ENCODE data around the gene CHKB.
A peak's percentile ranks its signal among the peaks of the same experiment; 100 is the strongest.

Gene CHKB

DNA sequence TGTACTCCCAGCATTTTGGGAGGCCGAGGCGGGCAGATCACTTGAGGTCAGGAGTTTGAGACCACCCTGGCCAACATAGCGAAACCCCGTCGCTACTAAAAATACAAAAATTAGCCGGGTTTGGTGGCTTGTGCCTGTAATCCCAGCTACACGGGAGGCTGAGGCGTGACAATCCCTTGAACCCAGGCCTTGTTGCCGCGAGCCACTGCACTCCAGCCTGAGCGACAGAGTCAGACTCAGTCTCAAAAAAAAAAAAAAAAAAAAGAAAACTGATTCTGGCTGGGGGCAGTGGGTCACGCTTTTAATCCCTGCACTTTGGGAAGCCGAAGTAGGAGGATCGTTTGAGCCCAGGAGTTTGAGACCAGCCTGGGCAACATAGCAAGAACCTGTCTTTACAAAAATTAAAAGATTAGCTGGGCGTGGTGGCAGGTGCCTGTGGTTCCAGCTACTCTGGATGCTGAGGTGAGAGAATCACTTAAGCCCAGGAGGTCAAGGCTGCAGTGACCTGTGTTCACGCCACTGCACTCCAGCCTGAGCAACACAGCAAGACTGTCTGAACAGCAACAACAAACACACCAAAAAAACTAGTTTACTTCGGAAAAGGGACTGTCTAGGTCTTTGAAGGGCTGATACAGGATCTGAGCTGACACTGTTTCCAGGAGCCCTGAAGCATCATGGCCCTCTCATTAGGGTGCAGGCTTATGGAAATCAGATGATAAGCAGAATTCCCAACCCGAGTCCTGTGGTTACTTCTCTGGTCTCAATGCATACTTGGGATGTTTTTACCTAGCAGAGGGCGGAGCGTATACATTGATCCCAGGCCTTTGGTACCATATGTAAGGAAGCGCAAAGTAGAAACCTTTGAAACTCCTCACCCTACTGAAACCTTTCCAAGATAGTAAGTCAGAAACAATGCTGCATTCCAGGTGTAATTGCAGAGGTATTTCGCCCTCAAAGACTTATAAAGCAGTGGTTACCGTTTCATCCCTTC, 1.8 kb upstream of the CHKB start:
- Histone ChIP-seq H3K9me3 (ENCODE audit: severe bottlenecking) (no peaks in the 10 kb centered on the region), H3K27me3 (ENCODE audit: insufficient read depth, low read depth, severe bottlenecking) (no peaks in the 10 kb centered on the region), H3K4me3 (ENCODE audit: low read depth, low read length) (no peak overlapping the region), H3K36me3 (peaks cover 25% of the 10 kb centered on the region), H3K27ac (no peak overlapping the region)
- DNase-seq: no peak
- TF ChIP-seq, protein P1, sequence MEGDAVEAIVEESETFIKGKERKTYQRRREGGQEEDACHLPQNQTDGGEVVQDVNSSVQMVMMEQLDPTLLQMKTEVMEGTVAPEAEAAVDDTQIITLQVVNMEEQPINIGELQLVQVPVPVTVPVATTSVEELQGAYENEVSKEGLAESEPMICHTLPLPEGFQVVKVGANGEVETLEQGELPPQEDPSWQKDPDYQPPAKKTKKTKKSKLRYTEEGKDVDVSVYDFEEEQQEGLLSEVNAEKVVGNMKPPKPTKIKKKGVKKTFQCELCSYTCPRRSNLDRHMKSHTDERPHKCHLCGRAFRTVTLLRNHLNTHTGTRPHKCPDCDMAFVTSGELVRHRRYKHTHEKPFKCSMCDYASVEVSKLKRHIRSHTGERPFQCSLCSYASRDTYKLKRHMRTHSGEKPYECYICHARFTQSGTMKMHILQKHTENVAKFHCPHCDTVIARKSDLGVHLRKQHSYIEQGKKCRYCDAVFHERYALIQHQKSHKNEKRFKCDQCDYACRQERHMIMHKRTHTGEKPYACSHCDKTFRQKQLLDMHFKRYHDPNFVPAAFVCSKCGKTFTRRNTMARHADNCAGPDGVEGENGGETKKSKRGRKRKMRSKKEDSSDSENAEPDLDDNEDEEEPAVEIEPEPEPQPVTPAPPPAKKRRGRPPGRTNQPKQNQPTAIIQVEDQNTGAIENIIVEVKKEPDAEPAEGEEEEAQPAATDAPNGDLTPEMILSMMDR (IDR thresholded peaks at IDR 0.05; ENCODE audit: low read depth, low read length): no peak

DNA sequence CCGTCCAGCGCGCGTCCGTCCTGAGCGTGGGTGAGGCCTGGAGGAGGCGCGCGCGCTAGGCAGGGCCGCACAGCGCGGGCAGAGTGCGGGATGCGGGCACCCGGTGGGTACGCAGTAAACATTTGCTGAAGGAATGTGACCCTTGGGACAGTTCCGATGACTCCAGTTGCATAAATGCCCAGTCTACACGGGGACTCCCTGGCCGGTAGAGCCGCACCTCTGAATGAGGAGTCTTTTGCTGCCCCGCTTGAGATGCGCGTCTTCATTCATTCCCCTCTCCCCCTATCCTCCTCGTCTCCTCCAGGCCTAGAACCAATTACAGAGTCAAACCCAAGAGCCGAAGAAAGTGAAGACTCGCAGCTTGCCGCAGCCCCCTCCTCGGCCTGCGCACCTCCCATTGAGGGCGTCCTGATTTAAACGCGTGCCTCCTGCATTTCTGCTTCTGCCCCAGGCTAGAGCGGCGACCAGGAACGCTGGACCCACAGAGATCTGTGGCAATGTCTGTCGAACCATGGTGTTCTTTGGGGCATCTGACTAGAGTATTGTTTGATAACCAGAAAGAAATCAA, 729 bp upstream of the CHKB start:
- peak overlapping the region; percentile 98 for H3K27ac ChIP-seq
- peak overlapping the region; percentile 81 for H3K4me3 ChIP-seq (ENCODE audit: low read depth, low read length)
- DNase-seq: no peak
- no peaks in the 10 kb centered on the region for H3K27me3 ChIP-seq (ENCODE audit: insufficient read depth, low read depth, severe bottlenecking)
- peaks cover 34% of the 10 kb centered on the region for H3K36me3 ChIP-seq
- no peaks in the 10 kb centered on the region for H3K9me3 ChIP-seq (ENCODE audit: severe bottlenecking)
- TF ChIP-seq, protein P1 (IDR thresholded peaks at IDR 0.05; ENCODE audit: low read depth, low read length): no peak

DNA sequence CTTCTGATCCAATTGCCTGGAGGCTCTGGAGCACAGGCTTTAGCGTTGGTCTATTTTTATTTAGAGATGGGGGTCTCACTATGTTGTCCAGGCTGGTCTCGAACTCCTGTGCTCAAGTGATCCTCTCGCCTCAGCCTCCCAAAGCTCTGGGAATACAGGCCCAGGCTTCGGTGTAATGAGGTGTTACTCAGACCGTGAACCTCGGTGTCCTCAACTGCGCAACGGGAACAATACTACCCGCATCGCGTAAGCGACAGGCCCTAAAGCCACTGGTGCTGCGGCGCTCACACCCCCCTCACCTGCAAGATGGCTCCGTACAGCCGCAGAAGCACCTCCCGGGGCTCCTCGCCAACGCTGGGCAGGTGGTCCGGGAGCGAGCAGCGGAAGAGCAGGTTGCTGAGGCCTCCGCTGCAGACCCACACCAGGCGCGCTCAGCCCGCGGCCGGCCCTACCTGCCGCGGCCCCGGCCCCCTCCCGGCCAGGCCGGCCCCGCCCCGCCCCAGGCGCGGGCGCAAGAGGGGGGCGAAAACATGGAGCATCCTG, 628 bp downstream of the CHKB start:
- no peak for DNase-seq
- TF ChIP-seq, protein P1 (IDR thresholded peaks at IDR 0.05; ENCODE audit: low read depth, low read length): no peak
- Histone ChIP-seq H3K27ac (peak overlapping the region; percentile 98), H3K36me3 (peaks cover 34% of the 10 kb centered on the region), H3K4me3 (ENCODE audit: low read depth, low read length) (peak overlapping the region; percentile 81), H3K9me3 (ENCODE audit: severe bottlenecking) (no peaks in the 10 kb centered on the region), H3K27me3 (ENCODE audit: insufficient read depth, low read depth, severe bottlenecking) (no peaks in the 10 kb centered on the region)

DNA sequence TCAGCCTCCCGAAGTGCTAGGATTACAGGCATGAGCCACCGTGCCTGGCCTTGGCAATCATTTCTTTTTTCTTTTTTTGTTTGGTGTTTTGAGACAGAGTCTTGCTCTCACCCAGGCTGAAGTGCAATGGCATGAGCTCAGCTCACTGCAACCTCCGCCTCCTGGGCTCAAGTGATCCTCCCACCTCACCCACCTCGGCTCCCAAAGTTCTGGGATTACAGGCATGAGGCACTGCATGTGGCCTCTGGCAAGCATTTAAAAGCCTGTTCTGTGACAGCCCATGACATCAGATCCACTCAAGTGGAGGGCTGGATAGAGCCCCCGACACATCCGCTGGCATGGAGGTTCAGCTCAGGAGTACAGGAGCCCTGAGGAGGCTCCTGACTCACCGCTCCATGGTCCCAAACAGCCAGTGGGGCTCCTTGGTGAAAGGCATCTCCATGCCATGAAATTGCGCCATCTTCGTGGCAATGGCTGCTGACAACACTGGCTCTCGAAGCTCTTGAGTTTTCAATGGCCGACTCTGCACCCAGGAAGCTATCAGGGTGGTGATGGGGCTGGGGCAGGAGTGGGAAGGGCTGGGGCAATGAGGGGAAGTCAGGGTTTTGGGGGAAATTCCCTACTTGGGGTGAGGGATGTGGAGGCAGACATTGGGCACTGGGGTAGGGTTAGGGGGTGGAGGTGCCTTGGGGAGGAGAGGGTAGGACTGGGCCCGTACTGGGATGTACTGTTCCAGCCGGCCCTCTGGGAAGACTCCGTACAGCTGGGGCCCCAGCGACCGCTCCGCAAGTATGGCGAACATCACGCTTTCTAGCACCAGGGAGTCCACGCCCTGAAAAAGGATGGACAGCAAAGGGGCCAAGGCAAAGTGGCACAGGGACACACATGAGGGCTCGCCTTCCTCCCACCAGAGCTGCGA, 1.4 kb downstream of the CHKB start:
- no peaks in the 10 kb centered on the region for H3K27me3 ChIP-seq (ENCODE audit: insufficient read depth, low read depth, severe bottlenecking)
- no peaks in the 10 kb centered on the region for H3K9me3 ChIP-seq (ENCODE audit: severe bottlenecking)
- peak overlapping the region; percentile 98 for H3K27ac ChIP-seq
- TF ChIP-seq, protein P1 (IDR thresholded peaks at IDR 0.05; ENCODE audit: low read depth, low read length): no peak
- DNase-seq: no peak
- H3K36me3 ChIP-seq: peaks cover 34% of the 10 kb centered on the region
- H3K4me3 ChIP-seq (ENCODE audit: low read depth, low read length): peak overlapping the region; percentile 81

DNA sequence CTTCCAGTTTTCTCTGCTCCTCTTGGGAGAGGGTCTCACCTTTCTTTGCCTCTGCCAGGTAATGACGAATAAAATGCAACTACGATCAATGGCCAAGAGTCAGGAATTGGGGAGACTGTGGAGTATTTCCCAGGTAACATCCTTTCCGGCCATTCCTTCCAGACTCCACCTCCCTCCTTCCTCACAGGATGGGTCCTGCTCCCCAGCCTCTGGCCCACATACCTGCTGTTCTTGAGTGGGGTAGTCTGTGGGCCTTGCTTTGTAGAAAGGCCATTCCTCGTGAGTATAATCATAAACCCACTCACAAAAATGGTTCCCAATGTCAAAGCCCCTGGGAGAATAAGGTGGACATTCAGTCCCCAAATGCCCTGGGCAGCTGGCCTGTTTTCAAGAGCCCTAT, 2.9 kb downstream of the CHKB start:
- Histone ChIP-seq H3K4me3 (ENCODE audit: low read depth, low read length) (no peak overlapping the region), H3K36me3 (peaks cover 42% of the 10 kb centered on the region), H3K9me3 (ENCODE audit: severe bottlenecking) (no peaks in the 10 kb centered on the region), H3K27me3 (ENCODE audit: insufficient read depth, low read depth, severe bottlenecking) (no peaks in the 10 kb centered on the region), H3K27ac (no peak overlapping the region)
- DNase-seq: no peak
- TF ChIP-seq, protein P1 (IDR thresholded peaks at IDR 0.05; ENCODE audit: low read depth, low read length): no peak

Measured in WERI-Rb-1 (cell line).